GM12878 (cell line): Measurements from ENCODE around the gene FAM200B. TPM values are rescaled to one million over a fixed set of nuclear protein-coding genes. Genes with fewer than 3 reads are reported as not detected.

ENCODE experiments used
- ATAC-seq: fragments of 200-7000 bp; cut with Tn5 transposase; 3 replicates; pipeline ENCODE4 v1.9.1; 2020; ENCODE audit warnings: mild to moderate bottlenecking, moderate library complexity
- BruUV-seq: library from RNA; stranded (reverse); fragments of 400-500 nt; replicated peaks from 2 replicates; lab custom pipeline; 2021; lab: Mats Ljungman, UMichigan
- CTCF ChIA-PET: fragments of 300-600 bp; sonication (Branson Sonifier 250); formaldehyde crosslinking; extraction: SDS; loops from one replicate; lab custom pipeline; 2021; ENCODE audit warnings: inconsistent platforms; lab: Yijun Ruan, JAX
- POLR2A ChIA-PET: fragments of 350-600 bp; formaldehyde crosslinking; extraction: SDS; loops from one replicate; lab custom pipeline; 2021; ENCODE audit warnings: inconsistent platforms; lab: Charles Lee
- RAD21 ChIA-PET: fragments of 300-600 bp; sonication (Branson Sonifier 250); formaldehyde crosslinking; loops from one replicate; lab custom pipeline; 2023; ENCODE audit warnings: antibody characterized with exemption; ENCODE audit not compliant: unreplicated experiment; lab: Charles Lee
- SMC1A ChIA-PET: fragments of 300-600 bp; sonication (Branson Sonifier 250); formaldehyde crosslinking; loops from one replicate; lab custom pipeline; 2023; ENCODE audit not compliant: unreplicated experiment, uncharacterized antibody; lab: Charles Lee
- DNase-seq: peaks from one replicate; pipeline ENCODE4 v3.0.0-alpha.2; 2011; ENCODE audit warnings: low read depth, low spot score
- FAIRE-seq: peaks from 3 replicates; lab custom pipeline; 2011; peaks lifted over from hg19 to GRCh38; lab: Jason Lieb, UNC
- H2AFZ ChIP-seq: 2 replicates; pipeline ENCODE4 v1.6.0; 2011; ENCODE audit warnings: low read depth, low read length, control low read depth; ENCODE audit not compliant: control insufficient read depth
- H3K27ac ChIP-seq: 2 replicates; pipeline ENCODE4 v1.5.1; 2011; ENCODE audit warnings: control low read depth; ENCODE audit not compliant: control insufficient read depth, insufficient read depth
- H3K27me3 ChIP-seq, 2 experiments: replicated peaks in 1 of 2; 2 replicates each; pipeline versions ENCODE4 v1.6.0 to v1.6.1; 2011; ENCODE audit warnings: low read length in 1 of 2; ENCODE audit not compliant: control insufficient read depth in 2 of 2, insufficient read depth in 2 of 2
- H3K36me3 ChIP-seq, 2 experiments: 2 replicates each; pipeline ENCODE4 v1.5.1; 2011; ENCODE audit warnings: low read length in 1 of 2; ENCODE audit not compliant: control insufficient read depth in 2 of 2, insufficient read depth in 2 of 2
- H3K4me1 ChIP-seq: 2 replicates; pipeline ENCODE4 v1.6.1; 2011; ENCODE audit warnings: mild to moderate bottlenecking, low read length, moderate library complexity, mixed read lengths; ENCODE audit not compliant: control insufficient read depth, insufficient read depth
- H3K4me2 ChIP-seq: 2 replicates; pipeline ENCODE4 v1.6.0; 2011; ENCODE audit warnings: control low read depth; ENCODE audit not compliant: control insufficient read depth, insufficient read depth
- H3K4me3 ChIP-seq: fragments of 200-600 bp; sonication (generic); 2 replicates; pipeline ENCODE4 v1.5.1; 2016
- H3K79me2 ChIP-seq: 2 replicates; pipeline ENCODE4 v1.6.0; 2011; ENCODE audit warnings: low read length; ENCODE audit not compliant: control insufficient read depth, insufficient read depth
- H3K9ac ChIP-seq: 2 replicates; pipeline ENCODE4 v1.8.0; 2011; ENCODE audit warnings: low read length, control low read depth, mixed read lengths; ENCODE audit not compliant: control insufficient read depth, insufficient read depth
- H3K9me3 ChIP-seq: replicated peaks from 3 replicates; pipeline ENCODE4 v1.5.1; 2011; ENCODE audit warnings: mild to moderate bottlenecking, low read length; ENCODE audit not compliant: control insufficient read depth, insufficient read depth
- H4K20me1 ChIP-seq: 2 replicates; pipeline ENCODE4 v1.6.0; 2011; ENCODE audit not compliant: control insufficient read depth, insufficient read depth
- CREB1 ChIP-seq: IDR thresholded peaks from 2 replicates; pipeline ENCODE4 v1.6.1; 2012; ENCODE audit warnings: low read depth, mild to moderate bottlenecking, inconsistent platforms
- EED ChIP-seq: sonication (generic); IDR thresholded peaks from 2 replicates; pipeline ENCODE4 v1.6.1; 2016; ENCODE audit warnings: antibody characterized with exemption, low read depth
- EZH2 ChIP-seq: IDR thresholded peaks from 2 replicates; pipeline ENCODE4 v1.6.1; 2012; ENCODE audit warnings: low read depth, mild to moderate bottlenecking, control low read depth, inconsistent platforms, low read length, borderline replicate concordance; ENCODE audit not compliant: control insufficient read depth
- MEF2B ChIP-seq: fragments of 450-650 bp; IDR thresholded peaks from 2 replicates; pipeline ENCODE4 v1.6.1; 2018; ENCODE audit warnings: mild to moderate bottlenecking, moderate library complexity; ENCODE audit not compliant: partially characterized antibody, poor library complexity, severe bottlenecking
- SKIL ChIP-seq: fragments of 450-650 bp; IDR thresholded peaks from 2 replicates; pipeline ENCODE4 v1.6.1; 2017; ENCODE audit warnings: mild to moderate bottlenecking, low read depth, inconsistent platforms; ENCODE audit not compliant: poor library complexity, severe bottlenecking
- STAT3 ChIP-seq: IDR thresholded peaks from 2 replicates; pipeline ENCODE4 v1.6.1; 2011; ENCODE audit warnings: low read depth, low read length, improper control_type of control experiment
- TARDBP ChIP-seq: IDR thresholded peaks from 2 replicates; pipeline ENCODE4 v1.6.1; 2016; ENCODE audit warnings: borderline replicate concordance
- WRNIP1 ChIP-seq: IDR thresholded peaks from 2 replicates; pipeline ENCODE4 v1.6.1; 2011; ENCODE audit warnings: low read depth, low read length, improper control_type of control experiment, borderline replicate concordance
- ZBTB11 ChIP-seq: fragments of 450-650 bp; formaldehyde crosslinking; IDR thresholded peaks from 2 replicates; pipeline ENCODE4 v1.5.0; 2022; ENCODE audit warnings: mild to moderate bottlenecking, missing genetic modification characterization
- ZNF24 ChIP-seq: fragments of 450-650 bp; IDR thresholded peaks from 2 replicates; pipeline ENCODE4 v1.6.1; 2017; ENCODE audit warnings: antibody characterized with exemption, mild to moderate bottlenecking
- WGBS: methylation state at CpG from one replicate; pipeline ENCODE4 v1.1.6; 2016; ENCODE audit warnings: low lambda C conversion rate; ENCODE audit not compliant: insufficient replicate concordance, insufficient coverage; ENCODE audit errors: missing lambda C conversion rate; 5-methylcytosine and 5-hydroxymethylcytosine counted together
- in situ Hi-C: fragments of 300-500 bp; cut with MboI; formaldehyde crosslinking; loops from 9 replicates; pipeline ENCODE4 v1.14.3; 2018; ENCODE audit warnings: mixed read lengths
- intact Hi-C: fragments of 100-400 bp; cut with micrococcal nuclease; formaldehyde crosslinking; loops from one replicate; pipeline ENCODE4 v1.14.2; 2022; ENCODE audit not compliant: unreplicated experiment
- polyA plus RNA-seq, 11 experiments: library from polyadenylated mRNA; depleted of rRNA in 4 of 11; unstranded in 6 of 11; stranded (reverse) in 5 of 11; fragments of >200 nt; fragmentation: Nextera tagmentation in 4 of 11; fragmentation: Illumina TruSeq in 1 of 11; extraction: Ambion mirVana in 4 of 11; extraction: Trizol in 1 of 11; gene quantifications; 1 replicate in 1 of 11; 2 replicates in 10 of 11; pipeline versions ENCODE4 v1.2.1 to v1.2.3, GENCODE V29; 2011 to 2016; ENCODE audit warnings: inconsistent platforms in 2 of 11, missing spikeins in 2 of 11, low read depth in 1 of 11
- total RNA-seq, 4 experiments: library from RNA; depleted of rRNA in 3 of 4; stranded (reverse); fragments of >200 nt in 3 of 4; fragmentation: Illumina TruSeq in 1 of 4; extraction: Trizol in 1 of 4; gene quantifications; 2 replicates each; pipeline versions ENCODE4 v1.2.1 to v1.2.3, GENCODE V29; 2013 to 2021

Gene FAM200B
- total and polyA plus RNA-seq, 10 of the 15 experiments (the other 5 are each of a cell fraction or from before 2014, with no cell fraction given), result 13.8 to 48.5 (median 25.5) TPM

DNA sequence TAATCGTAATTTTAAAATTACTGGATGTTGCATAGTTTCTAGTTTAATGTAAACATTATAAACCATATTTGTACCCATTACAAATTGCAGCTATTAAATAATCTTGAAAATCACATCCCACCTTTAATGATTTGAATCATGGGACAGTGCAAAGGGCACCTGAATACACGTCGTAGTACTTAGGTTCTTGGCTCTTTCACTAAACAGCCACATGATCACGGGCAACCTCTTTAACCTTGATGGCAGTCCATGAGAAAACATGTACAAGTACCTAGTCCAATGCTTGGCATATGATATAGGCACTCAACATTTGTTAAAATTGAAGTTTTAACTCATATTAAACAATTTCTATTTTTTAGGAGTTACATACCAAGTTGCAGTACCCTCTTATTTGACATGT, 14.6 kb upstream of the FAM200B start:
- in situ Hi-C loops, result no loop called here
- POLR2A ChIA-PET, result interaction anchor here (1.8 kb wide), 1 partner anchor 16 kb away, joined by 4 read pairs; no protein-coding TSS in a partner anchor

GRCh38 chr4:15668566-15669435, 12.8 kb upstream of the FAM200B start:
- Histone ChIP-seq H3K79me2 (peaks cover 8% of the 10 kb centered on the region), H3K9me3 (no peaks in the 10 kb centered on the region), H3K36me3 (peaks cover 0 to 4% of the 10 kb centered on the region in 2 experiments; a peak in 3 of 4 replicates), H2AFZ (peak overlapping the region; percentile 62), H3K9ac (no peak overlapping the region), H4K20me1 (no peaks in the 10 kb centered on the region), H3K27me3 (no peaks in the 10 kb centered on the region), H3K27ac (no peak overlapping the region), H3K4me3 (no peak overlapping the region), H3K4me1 (no peaks in the 10 kb centered on the region), H3K4me2 (no peak overlapping the region)
- ChIA-PET RAD21 (no interaction called here), POLR2A (no interaction called here), SMC1A (interaction anchor here (0.7 to 0.8 kb wide), 2 partner anchors 10 to 15 kb away, joined by 3 read pairs; no protein-coding TSS in a partner anchor), CTCF (interaction anchor here (0.6 to 1.3 kb wide), 2 partner anchors 189 to 1028 kb away, joined by 3 to 4 read pairs; no protein-coding TSS in a partner anchor)
- ATAC-seq (peak; percentile 42), FAIRE-seq (peak; percentile 54), DNase-seq (no peak)
- WGBS, result 33% methylated on average over 1 of the region's 1 CpG
- no TSS peak for BruUV-seq
- intact Hi-C loops (no loop called here), in situ Hi-C loops (no loop called here)
- TF ChIP-seq MEF2B, result no peak
- TF ChIP-seq EED, result no peak
- no peak for TF ChIP-seq SKIL
- no peak for TF ChIP-seq WRNIP1
- no peak for TF ChIP-seq ZBTB11 (CRISPR knock-in tag)
- TF ChIP-seq TARDBP, result no peak
- TF ChIP-seq CREB1, result no peak
- TF ChIP-seq ZNF24, result no peak
- no peak for TF ChIP-seq EZH2

More for the DNA sequence above, 14.6 kb upstream of the FAM200B start:
- H4K20me1 ChIP-seq, result no peaks in the 10 kb centered on the region
- H3K4me3 ChIP-seq, result no peak overlapping the region
- intact Hi-C loops, result no loop called here
- TF ChIP-seq STAT3, result no peak
- no peak overlapping the region for H3K9ac ChIP-seq
- no peak for ATAC-seq
- over 99% methylated on average over 4 of the region's 4 CpGs for WGBS
- peaks cover 0 to 4% of the 10 kb centered on the region in 2 experiments; a peak in 3 of 4 replicates for H3K36me3 ChIP-seq
- no peaks in the 10 kb centered on the region for H3K79me2 ChIP-seq
- no peak overlapping the region for H2AFZ ChIP-seq
- FAIRE-seq, result no peak
- H3K4me1 ChIP-seq, result no peaks in the 10 kb centered on the region
- no peaks in the 10 kb centered on the region for H3K27me3 ChIP-seq
- SMC1A ChIA-PET, result interaction anchor here (1.1 kb wide), 1 partner anchor 15 kb away, joined by 3 read pairs; no protein-coding TSS in a partner anchor
- CTCF ChIA-PET, result no interaction called here
- no TSS peak for BruUV-seq
- DNase-seq, result no peak
- RAD21 ChIA-PET, result no interaction called here
- H3K9me3 ChIP-seq, result no peaks in the 10 kb centered on the region
- no peak overlapping the region for H3K4me2 ChIP-seq
- H3K27ac ChIP-seq, result no peak overlapping the region
